ENCODE measurements around the gene MAD1L1.
"Not testable (repeated sequence)": the region's sequence is repeated elsewhere in the genome, so short reads cannot be mapped to it uniquely, and the experiment has no call there.

The MAD1L1 gene

GRCh38 chr7:2171855-2172254, 60.9 kb downstream of the MAD1L1 start:
- no peak for DNase-seq

GRCh38 chr7:2170576-2171521, 61.9 kb downstream of the MAD1L1 start:
- no peak for DNase-seq

- DNase-seq: no peak
Measured at GRCh38 chr7:2169923-2170575, 62.7 kb downstream of the MAD1L1 start.

GRCh38 chr7:2168615-2169311, 64.0 kb downstream of the MAD1L1 start:
- no peak for DNase-seq

GRCh38 chr7:2166625-2167280, 66.0 kb downstream of the MAD1L1 start:
- DNase-seq: no peak

- DNase-seq: no peak
Measured at GRCh38 chr7:2165610-2166594, 66.8 kb downstream of the MAD1L1 start.

- no peak for DNase-seq
Measured at GRCh38 chr7:2165239-2165609, 67.5 kb downstream of the MAD1L1 start.

- DNase-seq: no peak
Measured at GRCh38 chr7:2164646-2165045, 68.1 kb downstream of the MAD1L1 start.

- DNase-seq: no peak
Measured at GRCh38 chr7:2163600-2164555, 68.9 kb downstream of the MAD1L1 start.

GRCh38 chr7:2162959-2163358, 69.8 kb downstream of the MAD1L1 start:
- no peak for DNase-seq

GRCh38 chr7:2162004-2162902, 70.5 kb downstream of the MAD1L1 start:
- DNase-seq: not testable (repeated sequence)

- no peak for DNase-seq
Measured at GRCh38 chr7:2159176-2159520, 73.6 kb downstream of the MAD1L1 start.

- peak in 1 of 2 experiments; percentile 17 for DNase-seq
Measured at GRCh38 chr7:2158331-2159175, 74.2 kb downstream of the MAD1L1 start.

GRCh38 chr7:2157473-2158279, 75.1 kb downstream of the MAD1L1 start:
- peak; percentile 95 to 96 for DNase-seq

- no peak for DNase-seq
Measured at GRCh38 chr7:2156756-2157472, 75.8 kb downstream of the MAD1L1 start.

GRCh38 chr7:2154831-2155230, 77.9 kb downstream of the MAD1L1 start:
- no peak for DNase-seq

- no peak for DNase-seq
Measured at GRCh38 chr7:2154121-2154520, 78.6 kb downstream of the MAD1L1 start.

All from NCI-H187 (cell line).